OCI-LY3 (cell line): Measurements from ENCODE around the gene GPR32.
"Not testable (repeated sequence)": the region's sequence is repeated elsewhere in the genome, so short reads cannot be mapped to it uniquely, and the experiment has no call there.

Experiments
- CTCF ChIP-seq: fragments of 200-600, 300-600 bp; sonication (generic); IDR thresholded peaks from 2 replicates; pipeline ENCODE4 v1.5.1; 2014; ENCODE audit warnings: antibody characterized with exemption, low read length, low read depth
- EZH2phosphoT487 ChIP-seq: fragments of 200-600 bp; shearing (Covaris generic); IDR thresholded peaks from 2 replicates; pipeline ENCODE4 v1.6.1; 2018; ENCODE audit warnings: antibody characterized with exemption, mixed run types, low read depth

GRCh38 chr19:50773454-50773853 is 3.2 kb downstream of the GPR32 start:
- not testable (repeated sequence) for TF ChIP-seq CTCF, EZH2phosphoT487
